ENCODE measurements around the gene KRT82. TPM values are rescaled to one million over a fixed set of nuclear protein-coding genes. Genes with fewer than 3 reads are reported as not detected.
A peak's percentile ranks its signal among the peaks of the same experiment; 100 is the strongest.

Gene KRT82
- total RNA-seq, 2 experiments from 2014 or later = not detected

GRCh38 chr12:52364061-52364460 is 42.1 kb downstream of the KRT82 start:
- Mint-ChIP-seq H3K9me3 (no peaks in the 10 kb centered on the region), H3K4me3 (no peak overlapping the region), H3K27ac (no peak overlapping the region), H3K27me3 (peaks cover 15% of the 10 kb centered on the region), H3K36me3 (ENCODE audit: low read depth) (no peaks in the 10 kb centered on the region), H3K4me1 (peaks cover 6% of the 10 kb centered on the region)
- CTCF ChIA-PET = interaction anchor here (0.8 to 1.7 kb wide), 4 partner anchors 9 to 516 kb away, joined by 3 to 4 read pairs (median 3); no protein-coding TSS in a partner anchor
- POLR2A ChIA-PET = no interaction called here
- DNase-seq = no peak

GRCh38 chr12:52363111-52363679 is 42.9 kb downstream of the KRT82 start:
- CTCF ChIA-PET = interaction anchor here (1.7 kb wide), 1 partner anchor 10 kb away, joined by 4 read pairs; no protein-coding TSS in a partner anchor
- Mint-ChIP-seq H3K36me3 (ENCODE audit: low read depth) (no peaks in the 10 kb centered on the region), H3K4me1 (peaks cover 14% of the 10 kb centered on the region), H3K27ac (no peak overlapping the region), H3K4me3 (no peak overlapping the region), H3K9me3 (no peaks in the 10 kb centered on the region), H3K27me3 (peaks cover 10% of the 10 kb centered on the region)
- POLR2A ChIA-PET = no interaction called here
- no peak for DNase-seq

- peaks cover 10% of the 10 kb centered on the region for H3K27me3 Mint-ChIP-seq
- H3K9me3 Mint-ChIP-seq = no peaks in the 10 kb centered on the region
- no peaks in the 10 kb centered on the region for H3K36me3 Mint-ChIP-seq (ENCODE audit: low read depth)
- H3K4me1 Mint-ChIP-seq = peaks cover 16% of the 10 kb centered on the region
- ChIA-PET CTCF (interaction anchor here (0.7 to 2.4 kb wide), 12 partner anchors 9 to 517 kb away, joined by 3 to 12 read pairs (median 4); no protein-coding TSS in a partner anchor), POLR2A (no interaction called here)
- H3K27ac Mint-ChIP-seq = no peak overlapping the region
- DNase-seq = no peak
- no peak overlapping the region for H3K4me3 Mint-ChIP-seq
These were observed 43.9 kb downstream of the KRT82 start for GRCh38 chr12:52362118-52362726.

GRCh38 chr12:52361553-52361952 is 44.6 kb downstream of the KRT82 start:
- DNase-seq = no peak
- ChIA-PET CTCF (interaction anchor here (0.7 to 2.4 kb wide), 12 partner anchors 8 to 518 kb away, joined by 3 to 12 read pairs (median 4); no protein-coding TSS in a partner anchor), POLR2A (no interaction called here)
- H3K36me3 Mint-ChIP-seq (ENCODE audit: low read depth) = no peaks in the 10 kb centered on the region
- H3K4me1 Mint-ChIP-seq = peaks cover 16% of the 10 kb centered on the region
- H3K27me3 Mint-ChIP-seq = peaks cover 9% of the 10 kb centered on the region
- H3K27ac Mint-ChIP-seq = no peak overlapping the region
- no peaks in the 10 kb centered on the region for H3K9me3 Mint-ChIP-seq
- H3K4me3 Mint-ChIP-seq = no peak overlapping the region

- H3K27me3 Mint-ChIP-seq = peaks cover 7% of the 10 kb centered on the region
- peaks cover 16% of the 10 kb centered on the region for H3K4me1 Mint-ChIP-seq
- ChIA-PET CTCF (interaction anchor here (0.6 to 2.4 kb wide), 6 partner anchors 9 to 519 kb away, joined by 3 to 12 read pairs (median 6); no protein-coding TSS in a partner anchor), POLR2A (no interaction called here)
- no peak overlapping the region for H3K27ac Mint-ChIP-seq
- DNase-seq = no peak
- no peaks in the 10 kb centered on the region for H3K9me3 Mint-ChIP-seq
- no peaks in the 10 kb centered on the region for H3K36me3 Mint-ChIP-seq (ENCODE audit: low read depth)
- H3K4me3 Mint-ChIP-seq = no peak overlapping the region
These were observed 45.4 kb downstream of the KRT82 start for GRCh38 chr12:52360663-52361271.

GRCh38 chr12:52360106-52360662 is 46.0 kb downstream of the KRT82 start:
- Mint-ChIP-seq H3K27me3 (peaks cover 7% of the 10 kb centered on the region), H3K36me3 (ENCODE audit: low read depth) (no peaks in the 10 kb centered on the region), H3K4me3 (no peak overlapping the region), H3K27ac (no peak overlapping the region), H3K4me1 (peaks cover 16% of the 10 kb centered on the region), H3K9me3 (no peaks in the 10 kb centered on the region)
- no peak for DNase-seq
- ChIA-PET POLR2A (no interaction called here), CTCF (interaction anchor here (1.0 to 2.4 kb wide), 3 partner anchors 9 to 22 kb away, joined by 3 to 12 read pairs (median 8); no protein-coding TSS in a partner anchor)

- H3K36me3 Mint-ChIP-seq (ENCODE audit: low read depth) = no peaks in the 10 kb centered on the region
- ChIA-PET CTCF (no interaction called here), POLR2A (no interaction called here)
- no peaks in the 10 kb centered on the region for H3K9me3 Mint-ChIP-seq
- H3K4me1 Mint-ChIP-seq = peaks cover 16% of the 10 kb centered on the region
- H3K27me3 Mint-ChIP-seq = peaks cover 7% of the 10 kb centered on the region
- H3K4me3 Mint-ChIP-seq = no peak overlapping the region
- DNase-seq = no peak
- H3K27ac Mint-ChIP-seq = no peak overlapping the region
These were observed 46.5 kb downstream of the KRT82 start for GRCh38 chr12:52359621-52360061.

GRCh38 chr12:52358575-52359350 is 47.4 kb downstream of the KRT82 start:
- POLR2A ChIA-PET = no interaction called here
- H3K4me3 Mint-ChIP-seq = no peak overlapping the region

GRCh38 chr12:52356762-52357580 is 49.2 kb downstream of the KRT82 start:
- POLR2A ChIA-PET = no interaction called here
- CTCF ChIA-PET = no interaction called here
- Mint-ChIP-seq H3K27ac (no peak overlapping the region), H3K9me3 (no peaks in the 10 kb centered on the region), H3K4me1 (peaks cover 17% of the 10 kb centered on the region), H3K36me3 (ENCODE audit: low read depth) (no peaks in the 10 kb centered on the region), H3K4me3 (no peak overlapping the region), H3K27me3 (peaks cover 23% of the 10 kb centered on the region)
- DNase-seq = no peak

More at GRCh38 chr12:52358575-52359350, 47.4 kb downstream of the KRT82 start:
- DNase-seq = peak; percentile 24
- CTCF ChIA-PET = interaction anchor here (1.4 kb wide), 1 partner anchor 31 kb away, joined by 4 read pairs; no protein-coding TSS in a partner anchor
- no peaks in the 10 kb centered on the region for H3K36me3 Mint-ChIP-seq (ENCODE audit: low read depth)
- H3K9me3 Mint-ChIP-seq = no peaks in the 10 kb centered on the region
- no peak overlapping the region for H3K27ac Mint-ChIP-seq
- H3K27me3 Mint-ChIP-seq = peaks cover 12% of the 10 kb centered on the region
- H3K4me1 Mint-ChIP-seq = peaks cover 16% of the 10 kb centered on the region

- Mint-ChIP-seq H3K36me3 (ENCODE audit: low read depth) (no peaks in the 10 kb centered on the region), H3K27me3 (peaks cover 26% of the 10 kb centered on the region), H3K4me1 (peaks cover 21% of the 10 kb centered on the region), H3K27ac (no peak overlapping the region), H3K4me3 (no peak overlapping the region), H3K9me3 (no peaks in the 10 kb centered on the region)
- ChIA-PET POLR2A (no interaction called here), CTCF (no interaction called here)
- no peak for DNase-seq
These were observed 49.9 kb downstream of the KRT82 start for GRCh38 chr12:52356031-52356761.

- Mint-ChIP-seq H3K27me3 (peaks cover 31% of the 10 kb centered on the region), H3K4me1 (peaks cover 24% of the 10 kb centered on the region), H3K36me3 (ENCODE audit: low read depth) (no peaks in the 10 kb centered on the region), H3K27ac (no peak overlapping the region), H3K4me3 (no peak overlapping the region), H3K9me3 (no peaks in the 10 kb centered on the region)
- DNase-seq = no peak
- CTCF ChIA-PET = no interaction called here
- POLR2A ChIA-PET = no interaction called here
These were observed 51.0 kb downstream of the KRT82 start for GRCh38 chr12:52355176-52355575.

- H3K27me3 Mint-ChIP-seq = peaks cover 29% of the 10 kb centered on the region
- no peak overlapping the region for H3K27ac Mint-ChIP-seq
- H3K9me3 Mint-ChIP-seq = no peaks in the 10 kb centered on the region
- H3K4me3 Mint-ChIP-seq = no peak overlapping the region
- no peak for DNase-seq
- H3K36me3 Mint-ChIP-seq (ENCODE audit: low read depth) = no peaks in the 10 kb centered on the region
- peaks cover 19% of the 10 kb centered on the region for H3K4me1 Mint-ChIP-seq
- CTCF ChIA-PET = no interaction called here
- POLR2A ChIA-PET = no interaction called here
These were observed 51.9 kb downstream of the KRT82 start for GRCh38 chr12:52354200-52354599.

Data from activated CD4-positive, alpha-beta memory T cell treated with anti-CD3 and anti-CD28 coated beads, Interleukin-2, amount 10 ng/mL, durations not matched to agents 7 days and 5 days (primary cell).